ENCODE results near the gene NEIL3.

DNA sequence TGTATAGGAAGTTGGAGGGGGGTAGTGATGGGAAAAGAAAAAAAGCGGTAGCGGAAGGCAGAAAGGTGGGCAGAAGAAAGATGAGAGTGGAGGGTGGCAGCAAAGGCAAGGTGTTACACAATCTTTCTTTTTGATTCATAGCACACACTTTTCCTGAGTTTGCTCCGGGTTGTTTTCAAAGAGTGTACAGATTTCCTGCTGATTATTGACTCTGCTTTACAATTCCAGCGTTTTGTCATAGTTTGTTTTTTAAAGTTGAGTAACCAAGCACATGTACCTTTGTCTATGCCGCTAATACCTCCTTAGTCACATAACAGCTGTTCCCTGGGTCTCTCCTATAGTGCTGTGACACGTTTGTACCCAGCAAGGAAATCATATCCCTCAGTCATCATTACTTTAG is 82.3 kb downstream of the NEIL3 start:
- TF ChIP-seq EZH2phosphoT487 (IDR thresholded peaks at IDR 0.05; ENCODE audit: low read length) (no peak), EZH2 (optimal IDR thresholded peaks at IDR 0.05; ENCODE audit: low read depth, low read length) (no peak)
- TF ChIP-seq, protein P1, sequence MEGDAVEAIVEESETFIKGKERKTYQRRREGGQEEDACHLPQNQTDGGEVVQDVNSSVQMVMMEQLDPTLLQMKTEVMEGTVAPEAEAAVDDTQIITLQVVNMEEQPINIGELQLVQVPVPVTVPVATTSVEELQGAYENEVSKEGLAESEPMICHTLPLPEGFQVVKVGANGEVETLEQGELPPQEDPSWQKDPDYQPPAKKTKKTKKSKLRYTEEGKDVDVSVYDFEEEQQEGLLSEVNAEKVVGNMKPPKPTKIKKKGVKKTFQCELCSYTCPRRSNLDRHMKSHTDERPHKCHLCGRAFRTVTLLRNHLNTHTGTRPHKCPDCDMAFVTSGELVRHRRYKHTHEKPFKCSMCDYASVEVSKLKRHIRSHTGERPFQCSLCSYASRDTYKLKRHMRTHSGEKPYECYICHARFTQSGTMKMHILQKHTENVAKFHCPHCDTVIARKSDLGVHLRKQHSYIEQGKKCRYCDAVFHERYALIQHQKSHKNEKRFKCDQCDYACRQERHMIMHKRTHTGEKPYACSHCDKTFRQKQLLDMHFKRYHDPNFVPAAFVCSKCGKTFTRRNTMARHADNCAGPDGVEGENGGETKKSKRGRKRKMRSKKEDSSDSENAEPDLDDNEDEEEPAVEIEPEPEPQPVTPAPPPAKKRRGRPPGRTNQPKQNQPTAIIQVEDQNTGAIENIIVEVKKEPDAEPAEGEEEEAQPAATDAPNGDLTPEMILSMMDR (IDR thresholded peaks at IDR 0.05; ENCODE audit: low read length), result no peak

Data from MM.1S (cell line).